BLaER1 (cell line): Measurements from ENCODE around the gene LMF2.
A peak's percentile ranks its signal among the peaks of the same experiment; 100 is the strongest.

ENCODE experiments used
- H3K27ac ChIP-seq: shearing (Covaris generic); formaldehyde crosslinking; 2 replicates; pipeline ENCODE4 v1.8.1; 2022
- H3K27me3 ChIP-seq: shearing (Covaris generic); formaldehyde crosslinking; 2 replicates; pipeline ENCODE4 v1.8.1; 2022
- H3K36me3 ChIP-seq: shearing (Covaris generic); formaldehyde crosslinking; 2 replicates; pipeline ENCODE4 v1.8.1; 2022
- H3K4me1 ChIP-seq: shearing (Covaris generic); formaldehyde crosslinking; 2 replicates; pipeline ENCODE4 v1.8.1; 2022
- H3K4me2 ChIP-seq: shearing (Covaris generic); formaldehyde crosslinking; 2 replicates; pipeline ENCODE4 v1.8.1; 2022
- H3K4me3 ChIP-seq: shearing (Covaris generic); formaldehyde crosslinking; 2 replicates; pipeline ENCODE4 v1.8.1; 2022
- H3K9ac ChIP-seq: shearing (Covaris generic); formaldehyde crosslinking; 2 replicates; pipeline ENCODE4 v1.8.1; 2022
- H3K9me3 ChIP-seq: shearing (Covaris generic); formaldehyde crosslinking; 2 replicates; pipeline ENCODE4 v1.8.1; 2022
- H4K20me1 ChIP-seq: shearing (Covaris generic); formaldehyde crosslinking; 2 replicates; pipeline ENCODE4 v1.8.1; 2022
- Cebpa-rat ChIP-seq: shearing (Covaris generic); IDR thresholded peaks from 2 replicates; pipeline ENCODE4 v1.8.1; 2022

Gene LMF2

DNA sequence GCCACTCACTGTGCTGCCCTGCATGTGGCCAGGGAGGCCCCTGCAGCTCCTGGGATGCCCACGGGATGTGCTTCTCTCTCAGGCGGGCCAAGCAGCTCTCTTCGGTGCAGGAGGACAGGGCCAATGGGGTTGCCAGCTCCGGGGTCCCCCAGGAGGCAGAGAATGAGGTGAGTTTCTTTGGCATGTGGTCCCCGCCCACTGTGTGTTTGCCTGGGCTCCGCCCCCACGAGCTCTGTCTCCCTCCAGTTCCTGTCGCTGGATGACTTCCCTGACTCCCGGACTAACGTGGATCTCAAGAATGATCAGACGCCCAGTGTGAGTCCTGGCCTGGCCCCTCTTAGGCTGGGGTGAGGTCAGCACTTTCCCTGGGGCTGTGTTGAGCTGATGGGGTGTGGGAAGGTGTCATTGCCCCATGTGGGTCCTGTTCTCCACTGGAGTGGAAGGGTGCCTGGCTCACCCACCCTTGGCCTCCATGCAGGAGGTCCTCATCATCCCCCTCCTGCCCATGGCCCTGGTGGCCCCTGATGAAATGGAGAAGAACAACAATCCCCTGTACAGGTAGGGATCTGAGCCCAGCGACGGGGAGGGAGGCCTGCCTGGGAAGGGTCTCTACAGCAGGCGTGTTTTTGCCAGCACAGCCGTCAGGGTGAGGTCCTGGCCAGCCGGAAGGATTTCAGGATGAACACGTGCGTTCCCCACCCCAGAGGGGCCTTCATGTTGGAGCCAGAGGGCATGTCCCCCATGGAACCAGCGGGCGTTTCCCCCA, 10.2 kb upstream of the LMF2 start:
- no peak for TF ChIP-seq Cebpa-rat
- Histone ChIP-seq H4K20me1 (peaks cover 64% of the 10 kb centered on the region), H3K27ac (no peak overlapping the region), H3K4me3 (no peak overlapping the region), H3K36me3 (peaks cover 90% of the 10 kb centered on the region), H3K4me1 (peaks cover 17% of the 10 kb centered on the region; the same call in 1 of the 2 replicates), H3K9ac (no peak overlapping the region), H3K9me3 (no peaks in the 10 kb centered on the region), H3K27me3 (no peaks in the 10 kb centered on the region), H3K4me2 (no peak overlapping the region)

DNA sequence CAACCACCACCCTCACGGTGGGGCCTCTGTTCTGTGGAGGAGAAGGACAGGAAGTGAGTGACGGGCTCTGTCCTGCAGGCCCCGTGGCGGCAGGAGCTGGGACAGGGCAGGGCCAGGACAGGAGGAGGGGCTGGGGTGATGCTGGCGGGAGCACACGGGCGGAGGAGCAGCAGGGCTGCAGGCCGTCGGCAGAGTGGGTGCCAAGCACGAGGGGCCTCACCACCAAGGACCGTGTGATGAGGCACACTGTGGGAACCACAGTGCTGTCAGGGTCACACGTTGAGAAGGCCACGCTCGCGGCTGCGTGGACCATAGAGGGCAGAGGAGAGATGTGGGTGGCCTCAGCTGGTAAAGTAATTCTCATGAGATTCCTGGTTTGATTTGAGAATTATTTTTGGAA, 9.4 kb upstream of the LMF2 start:
- H4K20me1 ChIP-seq: peaks cover 69% of the 10 kb centered on the region
- no peak overlapping the region for H3K27ac ChIP-seq
- H3K27me3 ChIP-seq: no peaks in the 10 kb centered on the region
- 0 out of 2 replicates have a peak overlapping the region, but pooled peaks have one; percentile 24 for H3K9ac ChIP-seq
- no peak for TF ChIP-seq Cebpa-rat
- H3K4me1 ChIP-seq: peaks cover 17% of the 10 kb centered on the region; the same call in 1 of the 2 replicates
- peaks cover 90% of the 10 kb centered on the region for H3K36me3 ChIP-seq
- H3K4me2 ChIP-seq: no peak overlapping the region
- H3K9me3 ChIP-seq: no peaks in the 10 kb centered on the region
- no peak overlapping the region for H3K4me3 ChIP-seq

GRCh38 chr22:50516068-50516467, 8.6 kb upstream of the LMF2 start:
- Histone ChIP-seq H3K4me2 (no peak overlapping the region), H3K9me3 (no peaks in the 10 kb centered on the region), H4K20me1 (peaks cover 69% of the 10 kb centered on the region), H3K36me3 (peaks cover 87% of the 10 kb centered on the region), H3K4me3 (no peak overlapping the region), H3K27me3 (no peaks in the 10 kb centered on the region), H3K27ac (no peak overlapping the region), H3K9ac (peak overlapping the region; percentile 24; the same call in 1 of the 2 replicates), H3K4me1 (peaks cover 17% of the 10 kb centered on the region; the same call in 1 of the 2 replicates)
- TF ChIP-seq Cebpa-rat: no peak

- Histone ChIP-seq H3K9ac (no peak overlapping the region; the same call in 1 of the 2 replicates), H3K4me2 (no peak overlapping the region), H3K27me3 (no peaks in the 10 kb centered on the region), H3K27ac (no peak overlapping the region), H3K4me3 (no peak overlapping the region), H3K9me3 (no peaks in the 10 kb centered on the region), H3K4me1 (peaks cover 38% of the 10 kb centered on the region), H4K20me1 (peaks cover 74% of the 10 kb centered on the region), H3K36me3 (peaks cover 68% of the 10 kb centered on the region)
- no peak for TF ChIP-seq Cebpa-rat
Observed at GRCh38 chr22:50513175-50513574, 5.7 kb upstream of the LMF2 start.

DNA sequence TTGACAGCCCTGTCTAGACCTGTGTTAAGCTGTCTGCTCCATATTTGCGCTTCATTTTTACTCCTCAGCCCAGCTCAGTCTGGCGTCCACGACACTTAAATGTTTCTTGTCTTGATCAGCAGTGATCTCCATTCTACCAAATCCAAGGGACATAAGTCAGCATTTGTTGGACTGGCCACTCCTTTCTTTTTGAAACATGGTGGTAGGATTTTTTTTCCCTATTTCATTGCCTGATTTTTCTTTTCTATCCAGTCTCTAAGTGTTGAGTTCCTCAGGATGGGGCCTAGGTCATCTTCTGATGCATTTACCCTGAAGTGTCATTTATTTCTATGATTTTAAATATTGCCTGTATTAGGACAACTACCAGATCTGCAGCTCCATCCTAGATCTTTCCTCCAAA, 1.4 kb upstream of the LMF2 start:
- Histone ChIP-seq H3K9me3 (no peaks in the 10 kb centered on the region), H3K4me3 (peak overlapping the region; percentile 73), H3K4me1 (peaks cover 48% of the 10 kb centered on the region), H4K20me1 (peaks cover 61% of the 10 kb centered on the region), H3K27ac (peak overlapping the region; percentile 87; the same call in 1 of the 2 replicates), H3K9ac (peak overlapping the region; percentile 87), H3K4me2 (peak overlapping the region; percentile 96), H3K27me3 (no peaks in the 10 kb centered on the region), H3K36me3 (peaks cover 49% of the 10 kb centered on the region)
- no peak for TF ChIP-seq Cebpa-rat

DNA sequence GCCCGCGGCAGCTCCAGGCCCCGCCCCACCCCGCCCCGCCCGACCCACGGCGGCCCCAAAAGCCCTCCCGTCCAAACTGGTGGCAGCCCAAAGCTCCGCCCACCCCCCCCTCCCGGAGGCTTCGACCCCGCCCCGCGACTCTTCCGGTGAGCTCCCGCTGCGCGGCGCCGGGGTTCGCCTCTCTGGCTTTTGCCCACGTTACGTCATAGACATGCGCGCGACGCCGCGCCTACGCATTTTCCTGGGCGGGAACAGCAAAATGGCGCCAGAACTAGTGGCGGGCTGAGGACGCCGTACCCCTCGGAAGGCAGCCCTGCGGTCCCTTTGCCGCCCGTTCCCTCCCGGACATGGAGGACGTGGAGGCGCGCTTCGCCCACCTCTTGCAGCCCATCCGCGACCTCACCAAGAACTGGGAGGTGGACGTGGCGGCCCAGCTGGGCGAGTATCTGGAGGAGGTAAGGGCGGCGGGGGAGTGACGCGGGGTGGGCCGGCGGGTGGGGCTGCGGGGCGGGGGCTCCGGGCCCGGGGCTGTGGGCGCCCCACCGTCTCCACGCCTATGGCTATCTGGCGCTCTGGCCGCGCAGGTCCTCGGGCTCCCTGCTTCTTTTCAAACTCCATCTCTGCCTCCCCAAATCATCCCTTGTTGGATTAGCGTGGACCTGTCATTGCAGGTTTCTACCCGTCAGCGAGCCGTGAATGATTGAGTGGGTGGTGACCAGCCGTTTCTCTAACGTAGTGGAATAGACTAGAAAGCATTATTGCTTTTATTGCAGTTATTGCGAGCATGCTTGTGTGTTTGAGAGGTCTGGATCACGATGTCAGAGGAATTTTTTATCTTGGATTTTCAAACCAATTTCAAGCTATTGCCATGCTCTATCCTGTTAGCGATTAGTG, 736 bp upstream of the LMF2 start, which contains the start of gene NCAPH2:
Gene NCAPH2 (plus strand): TSS at position 234 of the 894 bp plus-strand sequence. CDS start 114 bp downstream, at position 348.
- TF ChIP-seq Cebpa-rat: no peak
- H3K4me2 ChIP-seq: peak within 1 kb of the TSS; percentile 99
- peaks cover 55% of the 10 kb centered on the region for H4K20me1 ChIP-seq
- no peaks in the 10 kb centered on the region for H3K9me3 ChIP-seq
- H3K4me1 ChIP-seq: peaks cover 48% of the 10 kb centered on the region
- H3K36me3 ChIP-seq: peaks cover 49% of the 10 kb centered on the region
- peak within 1 kb of the TSS; percentile 92 for H3K9ac ChIP-seq
- no peaks in the 10 kb centered on the region for H3K27me3 ChIP-seq
- H3K4me3 ChIP-seq: peak within 1 kb of the TSS; percentile 94
- H3K27ac ChIP-seq: peak within 1 kb of the TSS; percentile 89

GRCh38 chr22:50506611-50507420, 686 bp downstream of the LMF2 start:
- peak overlapping the region; percentile 92 for H3K9ac ChIP-seq
- peaks cover 57% of the 10 kb centered on the region for H3K4me1 ChIP-seq
- peaks cover 56% of the 10 kb centered on the region for H4K20me1 ChIP-seq
- no peaks in the 10 kb centered on the region for H3K9me3 ChIP-seq
- no peaks in the 10 kb centered on the region for H3K27me3 ChIP-seq
- TF ChIP-seq Cebpa-rat: no peak
- H3K36me3 ChIP-seq: peaks cover 49% of the 10 kb centered on the region
- H3K4me3 ChIP-seq: peak overlapping the region; percentile 94
- peak overlapping the region; percentile 89 for H3K27ac ChIP-seq
- peak overlapping the region; percentile 99 for H3K4me2 ChIP-seq

- Histone ChIP-seq H3K27ac (peak overlapping the region; percentile 89), H3K9me3 (no peaks in the 10 kb centered on the region), H4K20me1 (peaks cover 56% of the 10 kb centered on the region), H3K4me3 (peak overlapping the region; percentile 94), H3K27me3 (no peaks in the 10 kb centered on the region), H3K4me1 (peaks cover 57% of the 10 kb centered on the region), H3K9ac (peak overlapping the region; percentile 92), H3K4me2 (peak overlapping the region; percentile 99), H3K36me3 (peaks cover 45% of the 10 kb centered on the region)
- no peak for TF ChIP-seq Cebpa-rat
Observed at GRCh38 chr22:50505776-50506610, 1.5 kb downstream of the LMF2 start.
